SK-N-SH (cell line): ENCODE results near the gene TDP1. TPM values are rescaled to one million over a fixed set of nuclear protein-coding genes. Genes with fewer than 3 reads are reported as not detected.

Source experiments
- CTCF ChIA-PET: fragments of 300-600, 350-600 bp; formaldehyde crosslinking; extraction: SDS; loops from one replicate; lab custom pipeline; 2021; lab: Yijun Ruan, JAX
- POLR2A ChIA-PET: fragments of 350-600 bp; sonication (Branson Sonifier 250); formaldehyde crosslinking; extraction: SDS; loops from one replicate; lab custom pipeline; 2020; ENCODE audit warnings: antibody characterized with exemption, inconsistent platforms; lab: Yijun Ruan, JAX
- DNase-seq: peaks from one replicate; pipeline ENCODE4 v3.0.0; 2012
- H2AFZ ChIP-seq: fragments of 200-600 bp; sonication (generic); 2 replicates; pipeline ENCODE4 v1.8.1; 2016; ENCODE audit warnings: antibody characterized with exemption, mild to moderate bottlenecking, low read depth
- H3F3A ChIP-seq: fragments of 200-600 bp; sonication (generic); replicated peaks from 2 replicates; pipeline ENCODE3; 2016; ENCODE audit warnings: antibody characterized with exemption, mild to moderate bottlenecking; ENCODE audit not compliant: insufficient read depth
- H3K27ac ChIP-seq, 2 experiments: fragments of 200-500 bp in 1 of 2; fragments of 200-600 bp in 1 of 2; sonication (Bioruptor generic) in 1 of 2; sonication (generic), shearing (Covaris generic) in 1 of 2; 2 replicates each; pipeline versions ENCODE4 v1.5.1 to v1.6.1; 2014 to 2016; ENCODE audit warnings: low read depth in 2 of 2, inconsistent platforms in 1 of 2, low read length in 1 of 2, mild to moderate bottlenecking in 1 of 2, mixed read lengths in 1 of 2
- H3K27me3 ChIP-seq: fragments of 200-600 bp; sonication (generic), shearing (Covaris generic); 2 replicates; pipeline ENCODE4 v1.6.1; 2016; ENCODE audit warnings: mixed run types; ENCODE audit not compliant: insufficient read depth
- H3K36me3 ChIP-seq, 2 experiments: fragments of 200-500 bp in 1 of 2; fragments of 200-600 bp in 1 of 2; sonication (Bioruptor generic) in 1 of 2; sonication (generic) in 1 of 2; replicated peaks in 1 of 2; 2 replicates each; pipeline versions ENCODE3 to v1.5.1; 2014 to 2016; ENCODE audit warnings: low read length in 1 of 2, mild to moderate bottlenecking in 1 of 2; ENCODE audit not compliant: insufficient read depth in 2 of 2, control insufficient read depth in 1 of 2
- H3K4me1 ChIP-seq, 2 experiments: fragments of 200-500 bp in 1 of 2; fragments of 200-600 bp in 1 of 2; sonication (Bioruptor generic) in 1 of 2; sonication (generic), shearing (Covaris generic) in 1 of 2; 2 replicates each; pipeline versions ENCODE4 v1.5.1 to v1.6.1; 2014 to 2016; ENCODE audit warnings: low read depth in 1 of 2, low read length in 1 of 2, mixed run types in 1 of 2; ENCODE audit not compliant: insufficient read depth in 2 of 2, control insufficient read depth in 1 of 2
- H3K4me2 ChIP-seq: fragments of 200-600 bp; sonication (generic), shearing (Covaris generic); 2 replicates; pipeline ENCODE4 v1.6.1; 2017; ENCODE audit warnings: mixed run types
- H3K4me3 ChIP-seq, 2 experiments: fragments of 200-500 bp in 1 of 2; fragments of 200-600 bp in 1 of 2; sonication (Bioruptor generic) in 1 of 2; sonication (generic), shearing (Covaris generic) in 1 of 2; 2 replicates each; pipeline versions ENCODE4 v1.5.1 to v1.8.1; 2014 to 2016; ENCODE audit warnings: low read depth in 2 of 2, inconsistent platforms in 1 of 2, low read length in 1 of 2, mild to moderate bottlenecking in 1 of 2, mixed read lengths in 1 of 2, moderate library complexity in 1 of 2
- H3K79me2 ChIP-seq: fragments of 200-600 bp; sonication (generic); 2 replicates; pipeline ENCODE4 v1.8.1; 2017; ENCODE audit warnings: mild to moderate bottlenecking; ENCODE audit not compliant: insufficient read depth
- H3K9ac ChIP-seq: fragments of 200-600 bp; sonication (generic); 2 replicates; pipeline ENCODE4 v1.6.1; 2017; ENCODE audit warnings: mixed run types
- H3K9me2 ChIP-seq: fragments of 200-600 bp; sonication (generic); 2 replicates; pipeline ENCODE4 v1.6.1; 2017; ENCODE audit warnings: mixed run types
- H3K9me3 ChIP-seq: fragments of 200-600 bp; sonication (generic); 2 replicates; pipeline ENCODE4 v1.6.1; 2017; ENCODE audit warnings: mixed run types, mild to moderate bottlenecking, moderate library complexity
- H4K20me1 ChIP-seq: fragments of 200-600 bp; sonication (generic); 2 replicates; pipeline ENCODE4 v1.6.1; 2017; ENCODE audit warnings: mild to moderate bottlenecking, mixed run types; ENCODE audit not compliant: insufficient read depth
- CTCF ChIP-seq: fragments of 200-600 bp; sonication (generic); IDR thresholded peaks from 2 replicates; pipeline ENCODE4 v1.6.1; 2017; ENCODE audit warnings: antibody characterized with exemption, mild to moderate bottlenecking, moderate library complexity
- EP300 ChIP-seq, 2 experiments: IDR thresholded peaks; 2 replicates each; pipeline versions ENCODE4 v1.4.0 to v1.6.1; 2012; ENCODE audit warnings: borderline replicate concordance in 1 of 2, low read depth in 1 of 2, low read length in 1 of 2
- FOXJ3 ChIP-seq: sonication (generic); formaldehyde crosslinking; IDR thresholded peaks from 2 replicates; pipeline ENCODE4 v1.5.1; 2020; ENCODE audit warnings: mild to moderate bottlenecking, missing genetic modification reagents
- FOXM1 ChIP-seq: IDR thresholded peaks from 2 replicates; pipeline ENCODE4 v1.4.0; 2012; ENCODE audit warnings: low read depth, mild to moderate bottlenecking
- GABPA ChIP-seq: IDR thresholded peaks from 2 replicates; pipeline ENCODE4 v1.4.0; 2012; ENCODE audit warnings: low read depth, mild to moderate bottlenecking
- MAX ChIP-seq: IDR thresholded peaks from 2 replicates; pipeline ENCODE4 v1.4.0; 2012; ENCODE audit warnings: low read depth
- MEF2A ChIP-seq: IDR thresholded peaks from 2 replicates; pipeline ENCODE4 v1.4.0; 2012; ENCODE audit warnings: low read depth, borderline replicate concordance
- MXI1 ChIP-seq: IDR thresholded peaks from 2 replicates; pipeline ENCODE4 v1.6.1; 2012; ENCODE audit warnings: mild to moderate bottlenecking, low read depth, low read length, improper control_type of control experiment
- NFIC ChIP-seq: IDR thresholded peaks from 2 replicates; pipeline ENCODE4 v1.4.0; 2012; ENCODE audit warnings: borderline replicate concordance
- SMC3 ChIP-seq: IDR thresholded peaks from 2 replicates; pipeline ENCODE4 v1.6.1; 2012; ENCODE audit warnings: low read depth, low read length, improper control_type of control experiment
- USF2 ChIP-seq: fragments of 150-350 bp; IDR thresholded peaks from 2 replicates; pipeline ENCODE4 v1.6.1; 2017; ENCODE audit warnings: antibody characterized with exemption, low read length, low read depth, borderline replicate concordance
- WGBS: methylation state at CpG from one replicate; pipeline ENCODE4 v1.1.6; 2017; ENCODE audit warnings: low lambda C conversion rate; 5-methylcytosine and 5-hydroxymethylcytosine counted together
- polyA plus RNA-seq, 3 experiments: library from polyadenylated mRNA; depleted of rRNA; stranded (reverse); fragments of >200 nt; gene quantifications; 2 replicates each; pipeline ENCODE4 v1.2.3, GENCODE V29; 2012
- TF ChIP-seq, protein P1 (sequence below): IDR thresholded peaks from 2 replicates; pipeline ENCODE4; 2012
- TF ChIP-seq, protein P2 (sequence below): IDR thresholded peaks from 2 replicates; pipeline ENCODE4 v1.4.0; 2012; ENCODE audit warnings: low read depth, borderline replicate concordance

Gene TDP1
- polyA plus RNA-seq, 1 of the 3 experiments (the other 2 are of a cell fraction), result 14.5 TPM

DNA sequence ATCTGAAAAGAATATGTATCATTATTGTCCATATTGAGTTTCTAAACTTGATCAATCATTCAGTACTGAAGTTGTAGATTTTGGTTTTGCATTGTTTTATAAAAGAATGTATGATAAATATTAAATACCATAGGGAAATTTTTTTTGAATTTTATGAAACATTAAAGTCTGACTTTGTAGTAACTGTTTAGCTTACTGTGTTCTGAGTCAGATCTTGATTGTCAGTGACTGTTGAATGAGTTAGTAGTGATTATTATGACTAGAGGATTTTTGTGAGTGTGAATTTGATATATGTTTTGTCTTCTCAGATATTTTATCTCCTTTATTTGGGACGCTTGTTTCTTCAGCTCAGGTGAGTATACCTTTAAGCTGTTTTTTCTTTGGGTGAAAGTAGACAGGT lies 10.1 kb downstream of the TDP1 start:
- Histone ChIP-seq H3K27ac (no peak overlapping the region), H3F3A (no peaks in the 10 kb centered on the region), H3K4me3 (no peak overlapping the region), H2AFZ (no peak overlapping the region), H3K9me3 (no peaks in the 10 kb centered on the region), H3K9me2 (no peaks in the 10 kb centered on the region), H3K36me3 (peaks cover 41 to 53% of the 10 kb centered on the region in 2 experiments), H4K20me1 (no peaks in the 10 kb centered on the region), H3K9ac (no peak overlapping the region), H3K27me3 (no peaks in the 10 kb centered on the region), H3K4me2 (no peak overlapping the region), H3K79me2 (peaks cover 23% of the 10 kb centered on the region; the same call in 1 of the 2 replicates), H3K4me1 (peaks cover 0 to 7% of the 10 kb centered on the region in 2 experiments; a peak in 2 of 4 replicates)
- ChIA-PET POLR2A (interaction anchor here (1.4 kb wide), 1 partner anchor 9 kb away, joined by 3 read pairs; no protein-coding TSS in a partner anchor), CTCF (interaction anchor here (1.0 to 2.6 kb wide), 4 partner anchors 23 to 270 kb away, joined by 3 to 8 read pairs (median 5); no protein-coding TSS in a partner anchor)
- DNase-seq, result no peak
- 100% methylated on average over 1 of the region's 1 CpG for WGBS
- TF ChIP-seq USF2 (no peak), NFIC (no peak), MEF2A (no peak), FOXJ3 (CRISPR knock-in tag) (no peak), MXI1 (no peak), MAX (no peak), FOXM1 (no peak), CTCF (no peak), GABPA (no peak), EP300 (IDR thresholded peaks at IDR 0.05; ENCODE audit: borderline replicate concordance in 1 of 2, low read depth in 1 of 2, low read length in 1 of 2) (no peak), SMC3 (no peak)
- TF ChIP-seq, protein P1, sequence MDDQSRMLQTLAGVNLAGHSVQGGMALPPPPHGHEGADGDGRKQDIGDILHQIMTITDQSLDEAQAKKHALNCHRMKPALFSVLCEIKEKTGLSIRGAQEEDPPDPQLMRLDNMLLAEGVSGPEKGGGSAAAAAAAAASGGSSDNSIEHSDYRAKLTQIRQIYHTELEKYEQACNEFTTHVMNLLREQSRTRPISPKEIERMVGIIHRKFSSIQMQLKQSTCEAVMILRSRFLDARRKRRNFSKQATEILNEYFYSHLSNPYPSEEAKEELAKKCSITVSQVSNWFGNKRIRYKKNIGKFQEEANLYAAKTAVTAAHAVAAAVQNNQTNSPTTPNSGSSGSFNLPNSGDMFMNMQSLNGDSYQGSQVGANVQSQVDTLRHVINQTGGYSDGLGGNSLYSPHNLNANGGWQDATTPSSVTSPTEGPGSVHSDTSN, result no peak
- TF ChIP-seq, protein P2, sequence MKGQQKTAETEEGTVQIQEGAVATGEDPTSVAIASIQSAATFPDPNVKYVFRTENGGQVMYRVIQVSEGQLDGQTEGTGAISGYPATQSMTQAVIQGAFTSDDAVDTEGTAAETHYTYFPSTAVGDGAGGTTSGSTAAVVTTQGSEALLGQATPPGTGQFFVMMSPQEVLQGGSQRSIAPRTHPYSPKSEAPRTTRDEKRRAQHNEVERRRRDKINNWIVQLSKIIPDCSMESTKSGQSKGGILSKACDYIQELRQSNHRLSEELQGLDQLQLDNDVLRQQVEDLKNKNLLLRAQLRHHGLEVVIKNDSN, result no peak
